Lower lobe of right lung (tissue), 2 donors: ENCODE measurements around the gene PRR14. TPM values are rescaled to one million over a fixed set of nuclear protein-coding genes. Genes with fewer than 3 reads are reported as not detected.

Source experiments
- ATAC-seq, 2 donors: fragments of 200-7000 bp; cut with Tn5 transposase; one replicate each; pipeline ENCODE4 v1.9.1; 2020 to 2022; ENCODE audit warnings: mild to moderate bottlenecking in 2 of 2, moderate library complexity in 2 of 2
- DNase-seq: peaks from one replicate; pipeline ENCODE4 v3.0.0-alpha.2; 2020
- H3K27ac ChIP-seq: fragments of 200-600 bp; one replicate; pipeline ENCODE4 v1.8.0; 2022
- H3K27me3 ChIP-seq: fragments of 200-600 bp; one replicate; pipeline ENCODE4 v1.8.0; 2022; ENCODE audit warnings: low read depth
- H3K36me3 ChIP-seq: fragments of 200-600 bp; one replicate; pipeline ENCODE4 v1.8.0; 2022; ENCODE audit warnings: mild to moderate bottlenecking
- H3K4me1 ChIP-seq: fragments of 200-600 bp; one replicate; pipeline ENCODE4 v1.8.0; 2022
- H3K4me3 ChIP-seq: fragments of 200-600 bp; one replicate; pipeline ENCODE4 v1.8.0; 2022; ENCODE audit warnings: mild to moderate bottlenecking
- H3K9me3 ChIP-seq: fragments of 200-600 bp; one replicate; pipeline ENCODE4 v1.8.0; 2022
- CTCF ChIP-seq: fragments of 200-600 bp; IDR thresholded peaks from one replicate; pipeline ENCODE4 v1.8.0; 2022; ENCODE audit warnings: antibody characterized with exemption, mild to moderate bottlenecking
- intact Hi-C: fragments of 100-400 bp; cut with DNase I; formaldehyde crosslinking; loops from one replicate; pipeline ENCODE4 v1.11.0; 2022
- total RNA-seq: library from RNA; stranded (reverse); fragmentation: NEBNext Ultra II Directional; extraction: Animal tissue kit (Norgen Biotek cat#: 25700); gene quantifications from one replicate; pipeline ENCODE4 v1.2.1, GENCODE V29; 2021
- donor health status: DM: no; HTN: yes; CAD: no; lungs with severe emphysema.

The PRR14 gene
- total RNA-seq, 1 donor from 2014 or later = 46.3 TPM

GRCh38 chr16:30677931-30678585 is 27.3 kb downstream of the PRR14 start:
- no peaks in the 10 kb centered on the region for H3K27me3 ChIP-seq
- H3K27ac ChIP-seq = no peak overlapping the region
- TF ChIP-seq CTCF = no peak
- no peaks in the 10 kb centered on the region for H3K36me3 ChIP-seq
- H3K4me3 ChIP-seq = no peak overlapping the region
- intact Hi-C loops = no loop called here
- no peaks in the 10 kb centered on the region for H3K9me3 ChIP-seq
- no peaks in the 10 kb centered on the region for H3K4me1 ChIP-seq
- no peak for ATAC-seq
- DNase-seq = no peak

DNA sequence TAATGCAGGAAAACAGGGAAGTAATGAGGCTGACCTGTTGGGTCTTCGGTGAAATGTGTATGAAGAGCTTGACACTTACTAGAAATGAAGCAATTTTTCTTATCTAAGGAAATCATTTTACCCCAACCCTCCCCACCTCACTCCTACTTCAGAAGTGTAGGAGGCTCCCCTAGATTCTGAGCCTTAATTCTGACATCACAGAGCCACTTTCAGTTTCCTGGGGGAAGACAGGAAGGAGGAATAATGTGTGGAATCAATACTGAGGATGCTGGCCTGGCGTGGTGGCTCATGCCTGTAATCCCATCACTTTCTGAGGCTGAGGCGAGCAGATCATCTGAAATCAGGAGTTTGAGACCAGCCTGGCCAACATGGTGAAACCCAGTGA is 27.8 kb downstream of the PRR14 start:
- Histone ChIP-seq H3K9me3 (no peaks in the 10 kb centered on the region), H3K27me3 (no peaks in the 10 kb centered on the region), H3K4me3 (no peak overlapping the region), H3K36me3 (no peaks in the 10 kb centered on the region), H3K27ac (no peak overlapping the region), H3K4me1 (no peaks in the 10 kb centered on the region)
- TF ChIP-seq CTCF = no peak
- ATAC-seq (no peak), DNase-seq (no peak)
- intact Hi-C loops = no loop called here

DNA sequence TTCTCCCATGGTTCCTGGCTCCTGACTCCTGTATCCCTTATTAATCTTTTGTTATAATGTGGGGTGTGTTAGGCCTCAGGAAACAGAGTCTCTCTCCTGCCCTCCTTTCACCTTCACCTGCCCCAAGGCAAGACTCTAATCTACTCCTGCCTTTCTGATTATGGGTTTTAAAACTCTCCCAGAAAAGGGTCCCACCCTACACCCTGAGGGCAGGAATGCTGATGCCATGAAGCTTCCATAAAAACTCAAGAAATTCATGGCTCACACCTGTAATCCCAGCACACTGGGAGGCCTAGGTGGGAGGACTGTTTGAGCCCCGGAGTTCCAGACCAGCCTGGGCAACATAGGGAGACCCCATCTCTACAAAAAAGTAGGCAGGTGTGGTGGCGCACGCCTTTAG is 29.6 kb downstream of the PRR14 start:
- Histone ChIP-seq H3K27me3 (no peaks in the 10 kb centered on the region), H3K27ac (no peak overlapping the region), H3K36me3 (no peaks in the 10 kb centered on the region), H3K9me3 (no peaks in the 10 kb centered on the region), H3K4me3 (no peak overlapping the region), H3K4me1 (no peaks in the 10 kb centered on the region)
- ATAC-seq (no peak), DNase-seq (no peak)
- TF ChIP-seq CTCF = no peak
- intact Hi-C loops = no loop called here

DNA sequence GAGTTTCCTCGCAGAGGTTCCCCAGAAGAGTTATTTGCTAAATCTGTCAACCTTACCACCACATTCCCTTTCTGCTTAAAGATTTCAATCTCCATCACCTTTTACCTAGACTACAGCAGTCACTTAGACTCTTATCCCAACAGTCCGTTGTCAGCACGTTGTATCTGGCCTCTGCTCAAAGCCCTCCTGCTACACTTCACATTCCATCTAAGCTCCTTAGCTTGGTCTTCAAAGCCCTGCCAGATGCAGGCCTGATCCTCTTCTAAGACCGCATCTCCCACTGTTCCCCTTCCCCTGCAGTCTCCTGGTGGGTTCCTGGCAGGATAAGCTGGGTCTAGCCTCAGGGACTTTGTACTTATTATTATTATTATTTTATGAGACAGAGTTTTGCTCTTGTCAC is 37.9 kb downstream of the PRR14 start:
- Histone ChIP-seq H3K4me3 (no peak overlapping the region), H3K4me1 (peaks cover 2% of the 10 kb centered on the region), H3K9me3 (no peaks in the 10 kb centered on the region), H3K27ac (no peak overlapping the region), H3K27me3 (no peaks in the 10 kb centered on the region), H3K36me3 (no peaks in the 10 kb centered on the region)
- ATAC-seq = peak; percentile 27 to 40
- DNase-seq = no peak
- TF ChIP-seq CTCF = no peak
- intact Hi-C loops = no loop called here

- Histone ChIP-seq H3K27ac (no peak overlapping the region), H3K36me3 (no peaks in the 10 kb centered on the region), H3K4me3 (no peak overlapping the region), H3K4me1 (peaks cover 10% of the 10 kb centered on the region), H3K27me3 (no peaks in the 10 kb centered on the region), H3K9me3 (no peaks in the 10 kb centered on the region)
- ATAC-seq = no peak
- no peak for DNase-seq
- no peak for TF ChIP-seq CTCF
- intact Hi-C loops = no loop called here
These were observed 41.1 kb downstream of the PRR14 start for GRCh38 chr16:30691907-30692306.
